Measurements from ENCODE around the gene LAMC1. TPM values are rescaled to one million over a fixed set of nuclear protein-coding genes. Genes with fewer than 3 reads are reported as not detected.

LAMC1 gene
- total and polyA plus RNA-seq, 4 donors = 23.4 to 272 (median 116) TPM

GRCh38 chr1:183002797-183003196 lies 20.4 kb upstream of the LAMC1 start:
- Histone ChIP-seq H3K9me3 (ENCODE audit: control insufficient read depth in 4 of 4, insufficient read depth in 3 of 4, low read length in 3 of 4) (no peaks in the 10 kb centered on the region), H3K27ac (ENCODE audit: low read depth in 1 of 2, low read length in 1 of 2) (no peak overlapping the region), H3K36me3 (ENCODE audit: control insufficient read depth in 4 of 4, insufficient read depth in 4 of 4, low read length in 4 of 4) (no peaks in the 10 kb centered on the region), H3K27me3 (ENCODE audit: control insufficient read depth in 3 of 3, insufficient read depth in 3 of 3, low read length in 2 of 3) (no peaks in the 10 kb centered on the region), H3K4me3 (no peak overlapping the region), H3K9ac (ENCODE audit: insufficient read depth in 1 of 2, low read length in 2 of 2) (no peak overlapping the region), H3K4me1 (ENCODE audit: control insufficient read depth in 5 of 5, insufficient read depth in 5 of 5, low read length in 5 of 5) (peaks cover 0 to 10% (median 5%) of the 10 kb centered on the region in 5 donors)
- DNase-seq (peak in 2 of 3 donors; percentile 43 to 58), ATAC-seq (ENCODE audit: insufficient read depth, low FRiP score) (no peak)
- WGBS, 2 donors = 48 to 77% methylated on average over 3 of the region's 3 CpGs
- no peak for TF ChIP-seq CTCF (IDR thresholded peaks at IDR 0.05; ENCODE audit: control extremely low read depth, extremely low read depth)

- H3K27me3 ChIP-seq (ENCODE audit: control insufficient read depth in 3 of 3, insufficient read depth in 3 of 3, low read length in 2 of 3) = no peaks in the 10 kb centered on the region
- no peaks in the 10 kb centered on the region for H3K36me3 ChIP-seq (ENCODE audit: control insufficient read depth in 4 of 4, insufficient read depth in 4 of 4, low read length in 4 of 4)
- peak overlapping the region in 1 of 2 donors; percentile 45 for H3K27ac ChIP-seq (ENCODE audit: low read depth in 1 of 2, low read length in 1 of 2)
- peaks cover 0 to 10% (median 5%) of the 10 kb centered on the region in 5 donors for H3K4me1 ChIP-seq (ENCODE audit: control insufficient read depth in 5 of 5, insufficient read depth in 5 of 5, low read length in 5 of 5)
- ATAC-seq (ENCODE audit: insufficient read depth, low FRiP score) (no peak), DNase-seq (peak; percentile 63 to 88 (median 82))
- no peak for TF ChIP-seq CTCF (IDR thresholded peaks at IDR 0.05; ENCODE audit: control extremely low read depth, extremely low read depth)
- no peaks in the 10 kb centered on the region for H3K9me3 ChIP-seq (ENCODE audit: control insufficient read depth in 4 of 4, insufficient read depth in 3 of 4, low read length in 3 of 4)
- H3K9ac ChIP-seq (ENCODE audit: insufficient read depth in 1 of 2, low read length in 2 of 2) = no peak overlapping the region
- 35 to 72% methylated on average over 4 of the region's 4 CpGs for WGBS, 2 donors
- no peak overlapping the region for H3K4me3 ChIP-seq
Measured at GRCh38 chr1:183003203-183003602, 20.0 kb upstream of the LAMC1 start.

GRCh38 chr1:183004141-183004540 lies 19.1 kb upstream of the LAMC1 start:
- H3K9me3 ChIP-seq (ENCODE audit: control insufficient read depth in 4 of 4, insufficient read depth in 3 of 4, low read length in 3 of 4) = no peaks in the 10 kb centered on the region
- H3K36me3 ChIP-seq (ENCODE audit: control insufficient read depth in 4 of 4, insufficient read depth in 4 of 4, low read length in 4 of 4) = no peaks in the 10 kb centered on the region
- no peak overlapping the region for H3K27ac ChIP-seq (ENCODE audit: low read depth in 1 of 2, low read length in 1 of 2)
- H3K27me3 ChIP-seq (ENCODE audit: control insufficient read depth in 3 of 3, insufficient read depth in 3 of 3, low read length in 2 of 3) = no peaks in the 10 kb centered on the region
- no peak overlapping the region for H3K9ac ChIP-seq (ENCODE audit: insufficient read depth in 1 of 2, low read length in 2 of 2)
- H3K4me3 ChIP-seq = no peak overlapping the region
- H3K4me1 ChIP-seq (ENCODE audit: control insufficient read depth in 5 of 5, insufficient read depth in 5 of 5, low read length in 5 of 5) = peaks cover 0 to 10% (median 5%) of the 10 kb centered on the region in 5 donors
- no peak for TF ChIP-seq CTCF (IDR thresholded peaks at IDR 0.05; ENCODE audit: control extremely low read depth, extremely low read depth)
- 92 to 95% methylated on average over 2 of the region's 2 CpGs for WGBS, 2 donors
- DNase-seq (no peak), ATAC-seq (ENCODE audit: insufficient read depth, low FRiP score) (no peak)

GRCh38 chr1:183011859-183012258 lies 11.4 kb upstream of the LAMC1 start:
- DNase-seq (no peak), ATAC-seq (ENCODE audit: insufficient read depth, low FRiP score) (no peak)
- Histone ChIP-seq H3K27me3 (ENCODE audit: control insufficient read depth in 3 of 3, insufficient read depth in 3 of 3, low read length in 2 of 3) (no peaks in the 10 kb centered on the region), H3K4me3 (no peak overlapping the region), H3K9ac (ENCODE audit: insufficient read depth in 1 of 2, low read length in 2 of 2) (no peak overlapping the region), H3K36me3 (ENCODE audit: control insufficient read depth in 4 of 4, insufficient read depth in 4 of 4, low read length in 4 of 4) (no peaks in the 10 kb centered on the region), H3K4me1 (ENCODE audit: control insufficient read depth in 5 of 5, insufficient read depth in 5 of 5, low read length in 5 of 5) (no peaks in the 10 kb centered on the region), H3K27ac (ENCODE audit: low read depth in 1 of 2, low read length in 1 of 2) (no peak overlapping the region), H3K9me3 (ENCODE audit: control insufficient read depth in 4 of 4, insufficient read depth in 3 of 4, low read length in 3 of 4) (no peaks in the 10 kb centered on the region)
- TF ChIP-seq CTCF (IDR thresholded peaks at IDR 0.05; ENCODE audit: control extremely low read depth, extremely low read depth) = no peak
- WGBS, 2 donors = 71 to 79% methylated on average over 4 of the region's 4 CpGs
